Neural cell (in vitro differentiated cells): ENCODE results near the gene IRS1. TPM values are rescaled to one million over a fixed set of nuclear protein-coding genes. Genes with fewer than 3 reads are reported as not detected.
"Not testable (repeated sequence)": the region's sequence is repeated elsewhere in the genome, so short reads cannot be mapped to it uniquely, and the experiment has no call there.

ENCODE experiments used
- H2AFZ ChIP-seq: fragments of 200-600, 300-800 bp; sonication (generic), shearing (Covaris generic); 2 replicates; pipeline ENCODE4 v1.6.0; 2014; ENCODE audit warnings: low read depth, mild to moderate bottlenecking, antibody characterized with exemption, low read length, moderate library complexity
- H3F3A ChIP-seq: fragments of 200-600 bp; shearing (Covaris generic); 2 replicates; pipeline ENCODE4 v1.6.1; 2016; ENCODE audit warnings: mild to moderate bottlenecking, moderate library complexity, mixed read lengths, antibody characterized with exemption, low read length; ENCODE audit not compliant: insufficient read depth, poor library complexity, severe bottlenecking
- H3K27ac ChIP-seq: fragments of 200-600, 300-800 bp; sonication (generic), shearing (Covaris generic); 2 replicates; pipeline ENCODE4 v1.5.1; 2014; ENCODE audit warnings: mild to moderate bottlenecking, low read length, moderate library complexity
- H3K27me3 ChIP-seq: fragments of 300-800, 200-600 bp; sonication (generic), shearing (Covaris generic); 2 replicates; pipeline ENCODE4 v1.6.0; 2014; ENCODE audit warnings: mild to moderate bottlenecking, low read depth, low read length, moderate library complexity; ENCODE audit not compliant: insufficient read depth
- H3K36me3 ChIP-seq: fragments of 300-800, 200-600 bp; sonication (generic), shearing (Covaris generic); 2 replicates; pipeline ENCODE4 v1.5.1; 2014; ENCODE audit warnings: mild to moderate bottlenecking, antibody characterized with exemption, low read length, moderate library complexity; ENCODE audit not compliant: insufficient read depth
- H3K4me2 ChIP-seq: fragments of 300-800, 200-600 bp; sonication (generic), shearing (Covaris generic); 2 replicates; pipeline ENCODE4 v1.6.0; 2014; ENCODE audit warnings: mild to moderate bottlenecking, low read length
- H3K4me3 ChIP-seq: fragments of 300-800, 200-600 bp; sonication (generic), shearing (Covaris generic); 2 replicates; pipeline ENCODE4 v1.5.1; 2014; ENCODE audit warnings: mild to moderate bottlenecking, low read length, moderate library complexity
- H3K79me2 ChIP-seq: fragments of 200-600 bp; shearing (Covaris generic); replicated peaks from 2 replicates; pipeline ENCODE4 v1.6.0; 2014; ENCODE audit warnings: mild to moderate bottlenecking, low read length, moderate library complexity; ENCODE audit not compliant: insufficient read depth
- H3K9ac ChIP-seq: fragments of 300-800, 200-600 bp; sonication (generic), shearing (Covaris generic); 2 replicates; pipeline ENCODE4 v1.6.1; 2016; ENCODE audit warnings: mild to moderate bottlenecking, low read length, mixed read lengths
- H3K9me2 ChIP-seq: fragments of 200-600 bp; shearing (Covaris generic); 2 replicates; pipeline ENCODE4 v1.6.1; 2016; ENCODE audit warnings: mild to moderate bottlenecking, low read length, mixed read lengths; ENCODE audit not compliant: insufficient read depth
- H3K9me3 ChIP-seq: fragments of 200-600, 300-800 bp; sonication (generic), shearing (Covaris generic); 2 replicates; pipeline ENCODE4 v1.6.1; 2016; ENCODE audit warnings: mild to moderate bottlenecking, mixed run types, low read length, moderate library complexity, mixed read lengths
- H4K20me1 ChIP-seq: fragments of 200-600 bp; shearing (Covaris generic); 2 replicates; pipeline ENCODE4 v1.6.1; 2016; ENCODE audit warnings: mild to moderate bottlenecking, mixed run types; ENCODE audit not compliant: insufficient read depth
- EP300 ChIP-seq: fragments of 450-650 bp; conservative IDR thresholded peaks from 2 replicates; pipeline ENCODE4 v1.6.1; 2014; ENCODE audit warnings: antibody characterized with exemption, mild to moderate bottlenecking, moderate library complexity; ENCODE audit not compliant: poor library complexity, severe bottlenecking
- EZH2 ChIP-seq: fragments of 200-600, 300-800 bp; shearing (Covaris generic), sonication (generic); IDR thresholded peaks from 2 replicates; pipeline ENCODE4 v1.6.1; 2014; ENCODE audit warnings: antibody characterized with exemption, low read length, borderline replicate concordance, mild to moderate bottlenecking; ENCODE audit not compliant: insufficient read depth, poor library complexity, severe bottlenecking
- MXI1 ChIP-seq: fragments of 450-650 bp; conservative IDR thresholded peaks from 2 replicates; pipeline ENCODE4 v1.6.1; 2014; ENCODE audit warnings: antibody characterized with exemption, mild to moderate bottlenecking; ENCODE audit not compliant: poor library complexity, severe bottlenecking
- POLR2AphosphoS5 ChIP-seq: IDR thresholded peaks from 2 replicates; pipeline ENCODE4 v1.6.1; 2012
- RAD21 ChIP-seq: fragments of 450-650 bp; conservative IDR thresholded peaks from 2 replicates; pipeline ENCODE4 v1.6.1; 2014; ENCODE audit warnings: antibody characterized with exemption, mild to moderate bottlenecking, moderate library complexity
- SMC3 ChIP-seq: fragments of 450-650 bp; conservative IDR thresholded peaks from 2 replicates; pipeline ENCODE4 v1.6.1; 2014; ENCODE audit warnings: antibody characterized with exemption, mild to moderate bottlenecking, moderate library complexity; ENCODE audit not compliant: poor library complexity
- TAF1 ChIP-seq: IDR thresholded peaks from 2 replicates; pipeline ENCODE4 v1.6.1; 2012; ENCODE audit warnings: low read depth
- polyA plus RNA-seq: library from polyadenylated mRNA; depleted of rRNA; stranded (reverse); fragments of >200 nt; gene quantifications from 2 replicates; pipeline ENCODE4 v1.2.3, GENCODE V29; 2014
- TF ChIP-seq, protein P1 (sequence below): IDR thresholded peaks from 2 replicates; pipeline ENCODE4 v1.6.1; 2012; ENCODE audit warnings: borderline replicate concordance
- TF ChIP-seq, protein P2 (sequence below): fragments of 450-650 bp; IDR thresholded peaks from 2 replicates; pipeline ENCODE4 v1.5.1; 2014; ENCODE audit warnings: antibody characterized with exemption, mild to moderate bottlenecking, moderate library complexity; ENCODE audit not compliant: poor library complexity, severe bottlenecking

Gene IRS1
- polyA plus RNA-seq, 1 donor from 2014 or later = 7.2 TPM

DNA sequence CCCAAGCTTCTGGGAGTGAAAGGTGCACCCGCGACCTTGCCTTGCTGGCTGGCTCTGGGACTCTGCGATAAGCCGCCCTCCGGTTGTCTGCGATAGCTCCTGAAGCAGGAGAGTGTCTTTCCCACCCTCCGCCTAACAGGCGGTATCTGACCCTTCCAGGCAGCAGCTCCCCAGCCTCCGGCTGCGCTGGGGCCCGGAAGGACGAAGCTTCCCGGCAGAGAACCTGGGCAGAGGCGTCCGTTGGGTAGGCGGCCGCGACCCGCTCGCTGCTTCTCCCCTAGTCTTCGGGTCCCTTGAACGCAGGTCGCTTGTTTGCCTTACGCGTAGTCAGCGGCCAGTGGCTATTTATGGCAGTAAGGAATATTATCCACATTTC is 35.8 kb upstream of the IRS1 start:
- Histone ChIP-seq H3K27ac (peak overlapping the region; percentile 84), H3K27me3 (no peaks in the 10 kb centered on the region), H3K9ac (peak overlapping the region; percentile 77), H3F3A (peaks cover 3% of the 10 kb centered on the region), H4K20me1 (no peaks in the 10 kb centered on the region), H3K9me3 (no peaks in the 10 kb centered on the region), H3K79me2 (peaks cover 5% of the 10 kb centered on the region), H2AFZ (peak overlapping the region; percentile 97), H3K4me3 (peak overlapping the region; percentile 85), H3K4me2 (peak overlapping the region; percentile 53), H3K36me3 (no peaks in the 10 kb centered on the region), H3K9me2 (no peaks in the 10 kb centered on the region)
- TF ChIP-seq SMC3 = no peak
- no peak for TF ChIP-seq TAF1
- TF ChIP-seq, protein P1, sequence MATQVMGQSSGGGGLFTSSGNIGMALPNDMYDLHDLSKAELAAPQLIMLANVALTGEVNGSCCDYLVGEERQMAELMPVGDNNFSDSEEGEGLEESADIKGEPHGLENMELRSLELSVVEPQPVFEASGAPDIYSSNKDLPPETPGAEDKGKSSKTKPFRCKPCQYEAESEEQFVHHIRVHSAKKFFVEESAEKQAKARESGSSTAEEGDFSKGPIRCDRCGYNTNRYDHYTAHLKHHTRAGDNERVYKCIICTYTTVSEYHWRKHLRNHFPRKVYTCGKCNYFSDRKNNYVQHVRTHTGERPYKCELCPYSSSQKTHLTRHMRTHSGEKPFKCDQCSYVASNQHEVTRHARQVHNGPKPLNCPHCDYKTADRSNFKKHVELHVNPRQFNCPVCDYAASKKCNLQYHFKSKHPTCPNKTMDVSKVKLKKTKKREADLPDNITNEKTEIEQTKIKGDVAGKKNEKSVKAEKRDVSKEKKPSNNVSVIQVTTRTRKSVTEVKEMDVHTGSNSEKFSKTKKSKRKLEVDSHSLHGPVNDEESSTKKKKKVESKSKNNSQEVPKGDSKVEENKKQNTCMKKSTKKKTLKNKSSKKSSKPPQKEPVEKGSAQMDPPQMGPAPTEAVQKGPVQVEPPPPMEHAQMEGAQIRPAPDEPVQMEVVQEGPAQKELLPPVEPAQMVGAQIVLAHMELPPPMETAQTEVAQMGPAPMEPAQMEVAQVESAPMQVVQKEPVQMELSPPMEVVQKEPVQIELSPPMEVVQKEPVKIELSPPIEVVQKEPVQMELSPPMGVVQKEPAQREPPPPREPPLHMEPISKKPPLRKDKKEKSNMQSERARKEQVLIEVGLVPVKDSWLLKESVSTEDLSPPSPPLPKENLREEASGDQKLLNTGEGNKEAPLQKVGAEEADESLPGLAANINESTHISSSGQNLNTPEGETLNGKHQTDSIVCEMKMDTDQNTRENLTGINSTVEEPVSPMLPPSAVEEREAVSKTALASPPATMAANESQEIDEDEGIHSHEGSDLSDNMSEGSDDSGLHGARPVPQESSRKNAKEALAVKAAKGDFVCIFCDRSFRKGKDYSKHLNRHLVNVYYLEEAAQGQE = no peak
- no peak for TF ChIP-seq EZH2
- TF ChIP-seq, protein P2, sequence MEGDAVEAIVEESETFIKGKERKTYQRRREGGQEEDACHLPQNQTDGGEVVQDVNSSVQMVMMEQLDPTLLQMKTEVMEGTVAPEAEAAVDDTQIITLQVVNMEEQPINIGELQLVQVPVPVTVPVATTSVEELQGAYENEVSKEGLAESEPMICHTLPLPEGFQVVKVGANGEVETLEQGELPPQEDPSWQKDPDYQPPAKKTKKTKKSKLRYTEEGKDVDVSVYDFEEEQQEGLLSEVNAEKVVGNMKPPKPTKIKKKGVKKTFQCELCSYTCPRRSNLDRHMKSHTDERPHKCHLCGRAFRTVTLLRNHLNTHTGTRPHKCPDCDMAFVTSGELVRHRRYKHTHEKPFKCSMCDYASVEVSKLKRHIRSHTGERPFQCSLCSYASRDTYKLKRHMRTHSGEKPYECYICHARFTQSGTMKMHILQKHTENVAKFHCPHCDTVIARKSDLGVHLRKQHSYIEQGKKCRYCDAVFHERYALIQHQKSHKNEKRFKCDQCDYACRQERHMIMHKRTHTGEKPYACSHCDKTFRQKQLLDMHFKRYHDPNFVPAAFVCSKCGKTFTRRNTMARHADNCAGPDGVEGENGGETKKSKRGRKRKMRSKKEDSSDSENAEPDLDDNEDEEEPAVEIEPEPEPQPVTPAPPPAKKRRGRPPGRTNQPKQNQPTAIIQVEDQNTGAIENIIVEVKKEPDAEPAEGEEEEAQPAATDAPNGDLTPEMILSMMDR = no peak
- no peak for TF ChIP-seq POLR2AphosphoS5
- no peak for TF ChIP-seq MXI1
- TF ChIP-seq RAD21 = no peak
- no peak for TF ChIP-seq EP300

DNA sequence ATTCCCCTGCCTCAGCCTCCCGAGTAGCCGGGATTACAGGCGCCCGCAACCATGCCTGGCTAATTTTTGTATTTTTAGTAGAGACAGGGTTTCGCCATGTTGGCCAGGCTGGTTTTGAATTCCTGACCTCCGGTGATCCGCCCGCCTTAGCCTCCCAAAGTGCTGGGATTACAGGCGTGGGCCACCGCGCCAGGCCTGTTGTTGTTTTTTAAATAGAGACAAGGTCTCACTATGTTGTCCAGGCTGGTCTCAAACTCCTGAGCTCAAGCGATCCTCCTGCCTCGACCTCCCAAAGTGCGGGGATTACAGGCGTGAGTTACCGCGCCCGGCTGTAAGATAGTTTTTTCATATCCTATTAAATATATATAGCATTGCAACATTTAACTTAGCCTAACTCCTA is 35.3 kb upstream of the IRS1 start:
- H3K79me2 ChIP-seq, H3F3A ChIP-seq, H4K20me1 ChIP-seq, H3K9me2 ChIP-seq, H3K27me3 ChIP-seq, H3K27ac ChIP-seq, H3K9me3 ChIP-seq, H3K9ac ChIP-seq, H3K36me3 ChIP-seq, H2AFZ ChIP-seq: not testable (repeated sequence)
- peak overlapping the region; percentile 85 for H3K4me3 ChIP-seq
- peak overlapping the region; percentile 53 for H3K4me2 ChIP-seq

DNA sequence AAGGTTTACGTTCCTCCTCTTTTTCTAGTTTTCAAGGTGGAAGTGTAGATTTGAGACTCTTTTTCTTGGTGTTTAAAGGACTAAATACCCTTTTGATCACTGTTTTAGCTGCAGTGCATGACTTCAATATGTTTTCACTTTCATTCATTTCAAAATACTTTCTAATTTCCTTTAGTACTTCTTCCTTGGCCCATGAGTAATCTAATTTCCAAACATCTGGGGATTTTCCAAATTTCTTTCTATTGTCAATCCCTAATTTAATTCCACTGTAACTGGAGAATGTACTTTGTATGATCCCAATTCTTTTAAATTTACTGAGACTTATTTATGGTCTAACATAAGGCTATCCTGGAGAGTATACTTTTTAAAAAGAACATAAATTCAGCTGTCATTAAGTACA is 32.4 kb upstream of the IRS1 start:
- no peaks in the 10 kb centered on the region for H3K27me3 ChIP-seq
- no peak for TF ChIP-seq MXI1
- TF ChIP-seq, protein P2 = no peak
- TF ChIP-seq RAD21 = no peak
- TF ChIP-seq TAF1 = no peak
- no peak for TF ChIP-seq EP300
- no peak for TF ChIP-seq POLR2AphosphoS5
- no peaks in the 10 kb centered on the region for H4K20me1 ChIP-seq
- no peak overlapping the region for H3K9ac ChIP-seq
- H3F3A ChIP-seq = no peaks in the 10 kb centered on the region
- no peaks in the 10 kb centered on the region for H3K36me3 ChIP-seq
- no peaks in the 10 kb centered on the region for H3K9me3 ChIP-seq
- no peaks in the 10 kb centered on the region for H3K79me2 ChIP-seq
- no peak overlapping the region for H3K4me2 ChIP-seq
- H2AFZ ChIP-seq = no peak overlapping the region
- H3K27ac ChIP-seq = no peak overlapping the region
- H3K9me2 ChIP-seq = no peaks in the 10 kb centered on the region
- H3K4me3 ChIP-seq = no peak overlapping the region
